OCI-LY1 (cell line): ENCODE data around the gene PROSER2.

Source experiments
- CTCF ChIP-seq: fragments of 200-600 bp; sonication (generic), shearing (Covaris generic); IDR thresholded peaks from 2 replicates; pipeline ENCODE4 v1.5.1; 2017; ENCODE audit warnings: mild to moderate bottlenecking, antibody characterized with exemption, low read length, moderate library complexity, mixed read lengths
- EZH2 ChIP-seq: fragments of 200-600 bp; sonication (generic), shearing (Covaris generic); IDR thresholded peaks from 2 replicates; pipeline ENCODE4 v1.8.0; 2017; ENCODE audit warnings: borderline replicate concordance, mixed run types, mild to moderate bottlenecking, antibody characterized with exemption, low read length, moderate library complexity, mixed read lengths

- TF ChIP-seq EZH2 (no peak), CTCF (no peak)
Observed at GRCh38 chr10:11871466-11871865, 48.3 kb downstream of the PROSER2 start.
